ENCODE data around the gene RFX2.
"Not testable (repeated sequence)": the region's sequence is repeated elsewhere in the genome, so short reads cannot be mapped to it uniquely, and the experiment has no call there.

Gene RFX2

DNA sequence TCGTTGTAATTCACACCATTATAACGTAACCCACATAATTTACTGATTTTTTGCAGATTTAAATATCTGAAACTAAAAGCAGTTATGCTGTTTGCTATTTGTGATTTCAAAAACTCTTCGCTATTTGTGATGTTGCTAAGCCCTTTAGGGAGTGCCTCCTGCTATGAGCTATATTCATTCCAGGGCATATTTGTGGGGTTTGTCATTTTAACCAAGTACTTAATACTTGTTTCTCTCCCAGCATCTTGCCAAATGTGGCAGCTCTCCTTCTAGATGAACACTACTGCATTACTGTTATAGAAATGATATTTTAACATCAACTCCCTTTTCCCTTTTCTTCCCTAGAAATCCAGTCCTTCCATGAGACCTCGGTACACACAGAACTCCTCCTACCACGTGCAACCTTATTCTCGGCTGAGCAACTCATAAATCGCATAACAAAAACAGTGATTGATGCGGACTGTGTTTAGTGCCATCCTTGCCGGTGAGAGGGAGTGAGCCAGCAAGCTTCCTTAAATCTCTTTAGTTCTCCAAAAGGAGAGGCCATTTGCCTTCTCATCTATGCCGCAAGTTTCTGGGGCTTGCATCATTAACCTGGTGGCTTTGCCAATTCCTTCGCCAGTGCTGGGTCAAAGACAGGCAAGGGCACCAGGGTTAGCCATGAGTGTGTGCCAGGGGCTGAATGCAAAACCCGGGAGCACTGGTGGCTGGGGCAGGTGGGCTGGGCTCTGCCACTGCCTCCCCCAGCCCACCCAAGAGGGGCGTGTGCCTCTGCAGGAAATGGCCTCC, 33.4 kb downstream of the RFX2 start:
- FAIRE-seq (no peak), DNase-seq (ENCODE audit: insufficient read length, low spot score) (peak; percentile 44)
- no peak for TF ChIP-seq POLR2A (IDR thresholded peaks at IDR 0.05; ENCODE audit: low read depth, low read length)

- FAIRE-seq = no peak
- TF ChIP-seq POLR2A (IDR thresholded peaks at IDR 0.05; ENCODE audit: low read depth, low read length) = no peak
Observed at GRCh38 chr19:6076291-6076665, 34.0 kb downstream of the RFX2 start.

DNA sequence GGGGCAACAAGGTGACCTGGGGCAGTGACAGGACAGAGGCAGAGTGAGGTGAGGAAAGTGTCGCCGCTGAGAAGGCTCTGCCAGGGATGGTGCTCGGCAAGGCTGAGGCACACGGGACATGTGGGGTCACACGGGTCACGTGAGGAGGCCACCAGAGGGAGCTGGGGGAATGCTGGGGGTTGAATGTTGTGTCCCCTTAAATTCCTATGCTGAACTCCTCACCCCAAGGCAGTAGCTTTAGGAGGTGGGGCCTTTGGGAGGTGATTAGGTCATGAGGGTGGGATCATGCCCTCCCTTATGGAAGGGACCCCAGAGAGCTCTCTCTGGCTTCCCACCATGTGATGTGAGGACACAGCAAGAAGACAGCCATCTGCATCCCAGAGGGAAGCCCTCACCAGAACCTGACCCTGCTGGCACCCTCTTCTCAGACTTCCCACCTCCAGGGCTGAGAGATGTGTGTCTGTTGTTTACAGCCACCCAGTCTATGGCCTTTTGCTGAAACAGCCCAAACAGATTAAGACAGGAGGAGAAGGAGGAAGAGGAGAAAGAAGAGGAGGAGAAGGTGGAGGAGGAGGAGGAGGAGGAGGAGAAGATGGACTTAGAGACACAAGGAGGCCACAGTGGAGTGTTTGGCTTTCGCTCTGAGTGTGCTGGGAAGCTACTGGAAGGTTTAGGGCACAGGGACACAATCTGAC, 35.4 kb downstream of the RFX2 start:
- DNase-seq (ENCODE audit: insufficient read length, low spot score) (no peak), FAIRE-seq (no peak)

More at GRCh38 chr19:6076291-6076665, 34.0 kb downstream of the RFX2 start:
- DNase-seq (ENCODE audit: insufficient read length, low spot score) = no peak

DNA sequence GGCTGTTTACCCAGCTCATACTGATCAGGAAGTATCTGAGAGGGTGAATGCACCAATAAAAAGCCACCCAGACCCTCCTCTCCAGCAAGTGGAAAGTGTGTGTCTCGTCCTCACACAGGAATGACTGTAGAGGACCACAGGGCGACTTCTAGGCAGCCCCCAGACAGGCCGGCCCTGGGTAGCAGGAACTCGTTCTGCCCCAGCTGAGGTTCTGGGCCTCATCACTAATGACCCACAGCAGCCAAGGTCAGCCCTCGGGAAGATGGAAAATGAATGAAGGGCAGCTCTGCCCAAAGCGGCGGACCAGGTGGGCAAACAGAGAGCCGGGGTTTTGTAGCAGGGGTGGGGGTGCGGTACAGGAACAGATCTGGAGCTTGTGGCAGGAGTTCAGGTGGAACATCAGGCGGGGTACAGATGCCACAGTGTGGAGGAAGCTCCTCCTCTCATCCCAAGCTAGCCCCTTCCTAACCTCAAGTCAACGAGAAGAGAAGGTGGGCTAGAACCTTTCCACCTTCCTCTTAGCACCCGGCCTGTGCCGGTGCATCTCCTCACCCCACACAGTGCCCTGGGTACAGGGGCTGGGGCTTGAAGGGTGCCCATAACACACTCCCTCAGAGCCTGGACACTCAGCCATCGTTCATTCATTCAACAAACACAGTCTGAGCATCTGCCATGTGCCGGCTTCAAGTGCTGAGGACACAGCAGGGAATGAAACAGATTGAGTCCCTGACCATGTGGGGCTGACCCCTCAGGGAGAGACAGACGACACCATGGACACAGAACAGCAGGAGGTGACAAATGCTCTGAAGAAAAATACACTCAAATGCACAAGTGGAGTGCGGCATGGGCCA, 36.2 kb downstream of the RFX2 start:
- FAIRE-seq (no peak), DNase-seq (ENCODE audit: insufficient read length, low spot score) (no peak)
- no peak for TF ChIP-seq POLR2A (IDR thresholded peaks at IDR 0.05; ENCODE audit: low read depth, low read length)

More for the DNA sequence above, 35.4 kb downstream of the RFX2 start:
- no peak for TF ChIP-seq POLR2A (IDR thresholded peaks at IDR 0.05; ENCODE audit: low read depth, low read length)

- DNase-seq (ENCODE audit: insufficient read length, low spot score); FAIRE-seq: not testable (repeated sequence)
Observed at GRCh38 chr19:6073233-6073632, 37.1 kb downstream of the RFX2 start.

DNA sequence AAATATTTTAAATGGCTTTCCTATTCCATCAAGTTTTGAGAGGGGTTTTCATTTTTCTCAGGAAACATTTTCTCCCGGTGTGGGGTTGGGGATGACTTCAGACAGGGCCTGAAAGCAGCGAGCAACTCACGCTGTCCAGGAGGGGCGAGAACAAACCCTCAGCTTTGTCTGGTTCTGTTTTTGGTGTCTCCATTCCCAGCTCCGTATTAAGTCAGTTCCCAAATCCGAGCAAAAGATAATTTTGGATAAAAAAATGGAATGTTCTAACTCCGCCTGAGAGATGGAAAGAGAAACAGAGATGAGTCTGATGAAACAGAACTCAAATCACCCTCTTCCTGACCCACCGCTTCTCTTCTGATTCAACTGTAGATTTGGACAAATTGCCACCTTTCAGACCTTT, 38.4 kb downstream of the RFX2 start:
- no peak for FAIRE-seq
- TF ChIP-seq POLR2A (IDR thresholded peaks at IDR 0.05; ENCODE audit: low read depth, low read length) = no peak
- no peak for DNase-seq (ENCODE audit: insufficient read length, low spot score)

DNA sequence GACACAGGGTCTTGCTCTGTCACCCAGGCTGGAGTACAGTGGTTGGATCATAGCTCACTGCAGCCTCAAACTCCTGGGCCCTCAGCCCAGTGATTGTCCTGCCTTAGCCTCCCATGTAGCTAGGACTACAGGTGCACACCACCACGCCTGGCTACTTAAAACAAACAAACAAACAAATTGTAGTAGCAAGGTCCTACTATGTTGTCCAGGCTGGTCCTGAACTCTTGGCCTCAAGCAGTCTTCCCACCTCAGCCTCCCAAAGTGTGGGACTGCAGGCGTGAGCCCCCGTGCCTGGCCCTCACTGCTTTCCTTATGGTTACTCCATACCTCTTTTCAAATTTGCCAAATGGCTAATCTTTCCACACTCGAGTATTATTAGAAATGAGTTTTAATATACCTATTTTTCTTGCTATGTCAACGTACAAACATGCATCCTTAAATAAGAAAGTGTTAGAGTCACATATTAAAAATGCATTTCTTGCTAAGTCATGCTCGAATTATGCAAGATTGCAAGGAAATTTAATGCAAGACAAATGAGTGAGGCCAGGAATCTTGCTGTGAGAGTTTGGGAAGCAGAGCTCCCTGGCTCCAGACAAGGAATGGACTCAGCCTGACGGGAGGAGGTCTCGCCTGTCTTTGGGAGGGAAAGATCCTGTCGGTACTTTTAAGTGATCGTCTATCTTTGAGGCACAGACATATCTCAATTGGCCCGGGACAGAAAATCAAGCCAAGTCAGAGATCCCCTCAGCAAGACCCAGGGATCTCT, 39.4 kb downstream of the RFX2 start:
- DNase-seq (ENCODE audit: insufficient read length, low spot score) (no peak), FAIRE-seq (no peak)
- no peak for TF ChIP-seq POLR2A (IDR thresholded peaks at IDR 0.05; ENCODE audit: low read depth, low read length)

GRCh38 chr19:6070207-6070681, 40.1 kb downstream of the RFX2 start:
- no peak for TF ChIP-seq POLR2A (IDR thresholded peaks at IDR 0.05; ENCODE audit: low read depth, low read length)
- no peak for DNase-seq (ENCODE audit: insufficient read length, low spot score)
- no peak for FAIRE-seq

GRCh38 chr19:6069268-6069791, 41.0 kb downstream of the RFX2 start:
- FAIRE-seq = no peak
- no peak for TF ChIP-seq POLR2A (IDR thresholded peaks at IDR 0.05; ENCODE audit: low read depth, low read length)

DNA sequence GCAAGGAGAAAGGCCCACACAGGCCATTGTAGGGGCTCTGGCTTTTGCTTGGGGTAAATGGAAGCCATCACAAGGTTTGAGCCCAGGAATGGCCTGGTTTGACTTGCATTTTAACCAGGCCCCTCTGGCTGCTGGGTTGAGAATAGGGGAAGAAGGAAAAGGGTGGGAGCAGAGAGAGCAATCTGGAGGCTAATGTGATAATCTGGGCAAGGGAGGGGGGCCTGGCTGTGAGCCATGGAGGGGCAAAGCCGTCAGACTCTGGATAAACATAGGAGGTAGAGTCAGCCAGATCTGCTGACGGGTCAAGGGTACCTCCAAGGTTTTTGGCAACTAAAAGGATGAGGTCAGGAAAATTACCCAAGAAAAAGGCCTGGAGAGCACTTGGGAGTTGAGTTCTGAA, 41.6 kb downstream of the RFX2 start:
- no peak for FAIRE-seq
- no peak for DNase-seq (ENCODE audit: insufficient read length, low spot score)
- no peak for TF ChIP-seq POLR2A (IDR thresholded peaks at IDR 0.05; ENCODE audit: low read depth, low read length)

More at GRCh38 chr19:6069268-6069791, 41.0 kb downstream of the RFX2 start:
- DNase-seq (ENCODE audit: insufficient read length, low spot score) = no peak

- FAIRE-seq (no peak), DNase-seq (ENCODE audit: insufficient read length, low spot score) (no peak)
- TF ChIP-seq POLR2A (IDR thresholded peaks at IDR 0.05; ENCODE audit: low read depth, low read length) = no peak
Observed at GRCh38 chr19:6067975-6068374, 42.3 kb downstream of the RFX2 start.

DNA sequence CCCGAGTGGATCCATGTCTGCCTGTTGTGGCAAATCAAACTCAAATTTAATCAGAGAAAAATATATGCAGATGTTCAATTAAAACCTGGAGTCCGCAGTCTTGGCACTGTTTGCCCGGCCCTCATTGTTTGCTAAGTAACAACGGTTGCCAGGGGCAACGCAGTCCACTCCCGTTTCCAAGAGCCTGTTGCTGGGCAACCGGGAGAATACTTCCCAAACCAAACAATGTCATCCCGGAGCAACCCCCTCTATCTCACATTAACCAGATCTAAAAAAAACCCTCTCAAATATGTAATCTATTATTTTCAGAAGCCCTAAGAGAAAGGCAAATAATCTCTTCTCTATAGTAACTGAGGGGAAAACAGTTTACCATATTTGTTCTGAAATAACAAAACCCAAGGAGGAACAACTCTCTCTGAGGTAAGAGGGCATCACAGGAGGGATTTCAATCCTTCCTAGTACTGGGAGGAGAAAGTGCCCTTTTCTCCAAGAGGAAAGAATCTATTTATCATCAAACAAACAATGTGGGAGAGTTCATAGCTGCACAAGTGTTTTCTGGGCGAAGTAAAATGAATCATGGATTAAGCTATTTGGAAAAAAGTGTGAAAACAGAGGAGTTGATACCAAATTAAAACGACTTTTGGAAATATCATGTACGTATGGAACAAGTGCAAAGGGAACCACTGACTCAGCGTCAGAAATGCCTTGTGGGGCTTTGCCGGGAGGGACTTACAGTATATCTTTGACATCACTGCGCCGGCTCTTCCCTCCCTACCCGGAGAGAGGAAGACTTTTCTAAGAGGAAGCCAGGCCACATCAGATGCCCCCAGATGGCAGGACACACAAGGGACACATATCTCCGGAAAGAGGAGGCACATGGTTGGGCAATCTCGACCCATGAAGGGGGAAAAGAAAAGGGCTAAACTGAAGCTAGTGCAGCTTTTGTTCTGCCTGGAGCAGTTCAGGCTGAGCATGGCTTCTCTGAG, 43.3 kb downstream of the RFX2 start:
- no peak for DNase-seq (ENCODE audit: insufficient read length, low spot score)
- TF ChIP-seq POLR2A (IDR thresholded peaks at IDR 0.05; ENCODE audit: low read depth, low read length) = no peak
- no peak for FAIRE-seq

Data from H54 (cell line).